Smooth muscle cell (in vitro differentiated cells): ENCODE measurements around the gene ZNF146. TPM values are rescaled to one million over a fixed set of nuclear protein-coding genes. Genes with fewer than 3 reads are reported as not detected.

Experiments
- DNase-seq: peaks from one replicate; lab custom pipeline; 2025; ENCODE audit not compliant: unreplicated experiment; lab: John Stamatoyannopoulos, UW
- H2AFZ ChIP-seq: fragments of 200-600 bp; sonication (generic); 2 replicates; pipeline ENCODE4 v1.6.0; 2016; ENCODE audit warnings: antibody characterized with exemption, low read depth, mild to moderate bottlenecking
- H3F3A ChIP-seq: fragments of 200-600 bp; sonication (generic); 2 replicates; pipeline ENCODE4 v1.6.0; 2017; ENCODE audit warnings: antibody characterized with exemption, low read depth
- H3K27ac ChIP-seq: fragments of 200-600 bp; sonication (generic); 2 replicates; pipeline ENCODE4 v1.5.1; 2016; ENCODE audit warnings: low read depth, mild to moderate bottlenecking
- H3K27me3 ChIP-seq: fragments of 200-600 bp; sonication (generic); 2 replicates; pipeline ENCODE4 v1.6.1; 2016; ENCODE audit warnings: low read depth, mild to moderate bottlenecking
- H3K36me3 ChIP-seq: fragments of 200-600 bp; sonication (generic); 2 replicates; pipeline ENCODE4 v1.5.1; 2016; ENCODE audit warnings: low read depth
- H3K4me1 ChIP-seq: fragments of 200-600 bp; sonication (generic); 2 replicates; pipeline ENCODE4 v1.5.1; 2016; ENCODE audit warnings: low read depth
- H3K4me2 ChIP-seq: fragments of 200-600 bp; sonication (generic); 2 replicates; pipeline ENCODE4 v1.6.0; 2016; ENCODE audit warnings: mild to moderate bottlenecking
- H3K4me3 ChIP-seq: fragments of 200-600 bp; sonication (generic); 2 replicates; pipeline ENCODE4 v1.5.1; 2016; ENCODE audit warnings: mild to moderate bottlenecking
- H3K79me2 ChIP-seq: fragments of 200-600 bp; sonication (generic); 2 replicates; pipeline ENCODE4 v1.6.0; 2016; ENCODE audit warnings: low read depth, mild to moderate bottlenecking
- H3K9ac ChIP-seq: fragments of 200-600 bp; sonication (generic); 2 replicates; pipeline ENCODE4 v1.6.0; 2016; ENCODE audit warnings: low read depth
- H3K9me3 ChIP-seq: fragments of 200-600 bp; sonication (generic); replicated peaks from 2 replicates; pipeline ENCODE4 v1.5.1; 2016; ENCODE audit warnings: low read depth
- H4K20me1 ChIP-seq: fragments of 200-600 bp; sonication (generic); 2 replicates; pipeline ENCODE4 v1.6.0; 2016; ENCODE audit warnings: low read depth
- CTCF ChIP-seq: fragments of 200-600 bp; sonication (generic); IDR thresholded peaks from 2 replicates; pipeline ENCODE4 v1.5.1; 2017; ENCODE audit warnings: borderline replicate concordance, mild to moderate bottlenecking, antibody characterized with exemption; ENCODE audit not compliant: insufficient read depth, poor library complexity, severe bottlenecking
- WGBS: methylation state at CpG from one replicate; pipeline ENCODE4 v1.1.7; 2016; ENCODE audit warnings: low lambda C conversion rate; 5-methylcytosine and 5-hydroxymethylcytosine counted together
- polyA plus RNA-seq: library from polyadenylated mRNA; unstranded; fragments of >200 nt; fragmentation: Nextera tagmentation; extraction: Ambion mirVana; gene quantifications from 2 replicates; pipeline ENCODE4 v1.2.1, GENCODE V29; 2016
- total RNA-seq: library from RNA; depleted of rRNA; stranded (reverse); fragments of >200 nt; gene quantifications from 2 replicates; pipeline ENCODE4 v1.2.3, GENCODE V29; 2014

Gene ZNF146
- total and polyA plus RNA-seq, 2 experiments from 2014 or later, result 49.4 to 161 TPM

- Histone ChIP-seq H3K9me3 (no peaks in the 10 kb centered on the region), H3K36me3 (no peaks in the 10 kb centered on the region), H3K4me1 (no peaks in the 10 kb centered on the region), H3K27me3 (no peaks in the 10 kb centered on the region), H3K9ac (no peak overlapping the region), H3K79me2 (no peaks in the 10 kb centered on the region), H3K4me3 (no peak overlapping the region), H3K4me2 (no peak overlapping the region), H4K20me1 (no peaks in the 10 kb centered on the region), H3K27ac (no peak overlapping the region), H2AFZ (no peak overlapping the region), H3F3A (no peaks in the 10 kb centered on the region)
- no peak for TF ChIP-seq CTCF
- DNase-seq, result no peak
- 95% methylated on average over 1 of the region's 1 CpG for WGBS
These were observed 37.1 kb downstream of the ZNF146 start for GRCh38 chr19:36252047-36252446.

- Histone ChIP-seq H3K79me2 (no peaks in the 10 kb centered on the region), H3K27ac (no peak overlapping the region), H3K27me3 (no peaks in the 10 kb centered on the region), H3K4me1 (no peaks in the 10 kb centered on the region), H4K20me1 (no peaks in the 10 kb centered on the region), H3F3A (no peaks in the 10 kb centered on the region), H3K9me3 (no peaks in the 10 kb centered on the region), H3K4me2 (no peak overlapping the region), H3K9ac (no peak overlapping the region), H3K4me3 (no peak overlapping the region), H2AFZ (no peak overlapping the region), H3K36me3 (no peaks in the 10 kb centered on the region)
- no peak for TF ChIP-seq CTCF
- no peak for DNase-seq
- WGBS, result 89% methylated on average over 11 of the region's 11 CpGs
These were observed 39.9 kb downstream of the ZNF146 start for GRCh38 chr19:36254848-36255247.

GRCh38 chr19:36255316-36255715 is 40.4 kb downstream of the ZNF146 start:
- H4K20me1 ChIP-seq, result no peaks in the 10 kb centered on the region
- H3K9ac ChIP-seq, result no peak overlapping the region
- no peaks in the 10 kb centered on the region for H3K79me2 ChIP-seq
- 97% methylated on average over 28 of the region's 28 CpGs for WGBS
- no peak overlapping the region for H2AFZ ChIP-seq
- DNase-seq, result no peak
- H3K36me3 ChIP-seq, result no peaks in the 10 kb centered on the region
- no peak overlapping the region for H3K4me2 ChIP-seq
- H3K4me1 ChIP-seq, result no peaks in the 10 kb centered on the region
- no peak for TF ChIP-seq CTCF
- H3K9me3 ChIP-seq, result no peaks in the 10 kb centered on the region
- no peaks in the 10 kb centered on the region for H3F3A ChIP-seq
- H3K27ac ChIP-seq, result no peak overlapping the region
- H3K4me3 ChIP-seq, result no peak overlapping the region
- no peaks in the 10 kb centered on the region for H3K27me3 ChIP-seq

GRCh38 chr19:36256064-36256463 is 41.2 kb downstream of the ZNF146 start:
- 98% methylated on average over 14 of the region's 15 CpGs for WGBS

More at GRCh38 chr19:36256064-36256463, 41.2 kb downstream of the ZNF146 start:
- no peak overlapping the region for H3K4me3 ChIP-seq
- no peaks in the 10 kb centered on the region for H3K4me1 ChIP-seq
- no peak overlapping the region for H3K4me2 ChIP-seq
- no peaks in the 10 kb centered on the region for H3F3A ChIP-seq
- no peak overlapping the region for H3K27ac ChIP-seq
- DNase-seq, result no peak
- H3K9me3 ChIP-seq, result no peaks in the 10 kb centered on the region
- H3K79me2 ChIP-seq, result no peaks in the 10 kb centered on the region
- no peaks in the 10 kb centered on the region for H3K27me3 ChIP-seq
- H4K20me1 ChIP-seq, result no peaks in the 10 kb centered on the region
- TF ChIP-seq CTCF, result no peak
- H2AFZ ChIP-seq, result no peak overlapping the region
- H3K9ac ChIP-seq, result no peak overlapping the region
- no peaks in the 10 kb centered on the region for H3K36me3 ChIP-seq
